IMR-90 (cell line): Measurements from ENCODE around the gene PDK3. TPM values are rescaled to one million over a fixed set of nuclear protein-coding genes. Genes with fewer than 3 reads are reported as not detected.

Experiments used
- ATAC-seq: fragments of 200-7000 bp; cut with Tn5 transposase; 2 replicates; pipeline ENCODE4 v1.9.1; 2020; ENCODE audit warnings: low read depth, mild to moderate bottlenecking, moderate library complexity
- BruUV-seq: library from RNA; stranded (reverse); fragments of 400-500 nt; replicated peaks from 2 replicates; lab custom pipeline; 2021; lab: Mats Ljungman, UMichigan
- CTCF ChIA-PET: fragments of 300-600 bp; formaldehyde crosslinking; extraction: SDS; loops from one replicate; lab custom pipeline; 2021; ENCODE audit warnings: antibody characterized with exemption; lab: Yijun Ruan, JAX
- POLR2A ChIA-PET: fragments of 300-600 bp; sonication (Branson Sonifier 250); formaldehyde crosslinking; loops from one replicate; lab custom pipeline; 2022; ENCODE audit warnings: antibody characterized with exemption; ENCODE audit not compliant: unreplicated experiment; lab: Charles Lee
- DNase-seq: peaks from one replicate; pipeline ENCODE4 v3.0.0; 2013
- H2AFZ ChIP-seq: replicated peaks from 2 replicates; pipeline ENCODE3; 2013; ENCODE audit warnings: low read length, mild to moderate bottlenecking; ENCODE audit not compliant: poor library complexity
- H2AK5ac ChIP-seq: 2 replicates; pipeline ENCODE4 v1.6.1; 2013; ENCODE audit warnings: low read depth, low read length, inconsistent platforms
- H2AK9ac ChIP-seq: replicated peaks from 2 replicates; pipeline ENCODE3; 2013; ENCODE audit warnings: mild to moderate bottlenecking, low read depth, low read length, moderate library complexity; ENCODE audit not compliant: poor library complexity
- H2BK120ac ChIP-seq: 2 replicates; pipeline ENCODE4 v1.6.1; 2013; ENCODE audit warnings: low read depth, low read length, inconsistent platforms
- H2BK15ac ChIP-seq: 3 replicates; pipeline ENCODE4 v1.6.1; 2013; ENCODE audit warnings: low read depth, low read length, inconsistent platforms
- H2BK20ac ChIP-seq: 2 replicates; pipeline ENCODE4 v1.6.1; 2013; ENCODE audit warnings: low read depth, mild to moderate bottlenecking, inconsistent platforms, low read length, moderate library complexity
- H2BK5ac ChIP-seq: 2 replicates; pipeline ENCODE4 v1.6.1; 2013; ENCODE audit warnings: mild to moderate bottlenecking, low read depth, low read length, inconsistent platforms; ENCODE audit not compliant: poor library complexity, severe bottlenecking
- H3K14ac ChIP-seq: replicated peaks from 2 replicates; pipeline ENCODE4 v1.6.1; 2013; ENCODE audit warnings: low read depth, low read length, inconsistent platforms
- H3K18ac ChIP-seq: 2 replicates; pipeline ENCODE4 v1.6.1; 2013; ENCODE audit warnings: low read depth, low read length, control low read depth
- H3K23ac ChIP-seq: 2 replicates; pipeline ENCODE4 v1.6.1; 2013; ENCODE audit warnings: low read depth, low read length, inconsistent platforms
- H3K27ac ChIP-seq: 2 replicates; pipeline ENCODE4 v1.5.1; 2013; ENCODE audit warnings: mild to moderate bottlenecking, control low read depth, low read length; ENCODE audit not compliant: insufficient read depth
- H3K27me3 ChIP-seq: 2 replicates; pipeline ENCODE4 v1.6.1; 2013; ENCODE audit warnings: low read length; ENCODE audit not compliant: control insufficient read depth, insufficient read depth
- H3K36me3 ChIP-seq: 2 replicates; pipeline ENCODE4 v1.6.1; 2013; ENCODE audit warnings: low read length, mixed read lengths; ENCODE audit not compliant: control insufficient read depth, insufficient read depth
- H3K4ac ChIP-seq: 2 replicates; pipeline ENCODE4 v1.6.1; 2013; ENCODE audit warnings: low read depth, low read length, inconsistent platforms
- H3K4me1 ChIP-seq: 2 replicates; pipeline ENCODE4 v1.6.1; 2013; ENCODE audit warnings: low read length, mixed read lengths; ENCODE audit not compliant: control insufficient read depth, insufficient read depth
- H3K4me2 ChIP-seq: 2 replicates; pipeline ENCODE4 v1.6.1; 2013; ENCODE audit warnings: low read depth, mild to moderate bottlenecking, control low read depth, low read length, moderate library complexity
- H3K4me3 ChIP-seq: 2 replicates; pipeline ENCODE4 v1.5.1; 2013; ENCODE audit warnings: low read depth, mild to moderate bottlenecking, control low read depth, low read length, moderate library complexity; ENCODE audit not compliant: insufficient read depth
- H3K56ac ChIP-seq: 2 replicates; pipeline ENCODE4 v1.6.1; 2013; ENCODE audit warnings: low read length, inconsistent platforms; ENCODE audit not compliant: insufficient read depth; ENCODE audit errors: extremely low read depth
- H3K79me1 ChIP-seq, 2 experiments: 2 replicates each; pipeline ENCODE4 v1.6.1; 2013; ENCODE audit warnings: low read length in 2 of 2, inconsistent platforms in 1 of 2, low read depth in 1 of 2
- H3K9ac ChIP-seq: 2 replicates; pipeline ENCODE4 v1.6.1; 2013; ENCODE audit warnings: low read depth, low read length, control low read depth
- H3K9me1 ChIP-seq: 2 replicates; pipeline ENCODE4 v1.6.1; 2013; ENCODE audit warnings: low read length, inconsistent platforms; ENCODE audit not compliant: insufficient read depth
- H3K9me3 ChIP-seq: 2 replicates; pipeline ENCODE4 v1.6.1; 2013; ENCODE audit warnings: low read length; ENCODE audit not compliant: control insufficient read depth, insufficient read depth
- H4K20me1 ChIP-seq: 2 replicates; pipeline ENCODE4 v1.6.1; 2013; ENCODE audit warnings: low read length, inconsistent platforms; ENCODE audit not compliant: insufficient read depth
- H4K5ac ChIP-seq: 2 replicates; pipeline ENCODE4 v1.6.1; 2013; ENCODE audit warnings: mild to moderate bottlenecking, low read depth, low read length, control low read depth
- H4K8ac ChIP-seq, 2 experiments: 2 replicates each; pipeline ENCODE4 v1.6.1; 2013; ENCODE audit warnings: low read depth in 2 of 2, low read length in 2 of 2, control low read depth in 1 of 2, inconsistent platforms in 1 of 2
- H4K91ac ChIP-seq: 2 replicates; pipeline ENCODE4 v1.6.1; 2013; ENCODE audit warnings: low read depth, low read length, inconsistent platforms; ENCODE audit not compliant: insufficient read depth
- BHLHE40 ChIP-seq: fragments of 150-350 bp; IDR thresholded peaks from 2 replicates; pipeline ENCODE4 v1.6.1; 2016; ENCODE audit warnings: mild to moderate bottlenecking, low read depth, low read length
- CEBPB ChIP-seq: IDR thresholded peaks from 2 replicates; pipeline ENCODE4 v1.6.1; 2012; ENCODE audit warnings: low read depth, low read length, improper control_type of control experiment
- CHD1 ChIP-seq: IDR thresholded peaks from 2 replicates; pipeline ENCODE4 v1.6.1; 2012; ENCODE audit warnings: low read depth, low read length, improper control_type of control experiment
- ELK1 ChIP-seq: fragments of 150-350 bp; IDR thresholded peaks from 2 replicates; pipeline ENCODE4 v1.6.1; 2016; ENCODE audit warnings: low read depth, mild to moderate bottlenecking, low read length, moderate library complexity, borderline replicate concordance
- FOS ChIP-seq: fragments of 150-350 bp; IDR thresholded peaks from 2 replicates; pipeline ENCODE4 v1.6.1; 2016; ENCODE audit warnings: low read depth, low read length
- MAFK ChIP-seq: IDR thresholded peaks from 2 replicates; pipeline ENCODE4 v1.6.1; 2012; ENCODE audit warnings: low read depth, low read length, improper control_type of control experiment
- MAZ ChIP-seq: IDR thresholded peaks from 2 replicates; pipeline ENCODE4 v1.6.1; 2012; ENCODE audit warnings: low read depth, mild to moderate bottlenecking, low read length, improper control_type of control experiment, moderate library complexity, borderline replicate concordance
- MXI1 ChIP-seq: IDR thresholded peaks from 2 replicates; pipeline ENCODE4 v1.6.1; 2012; ENCODE audit warnings: low read depth, mild to moderate bottlenecking, low read length, moderate library complexity, borderline replicate concordance
- NFE2L2 ChIP-seq: fragments of 150-350 bp; IDR thresholded peaks from 2 replicates; pipeline ENCODE4 v1.6.1; 2016; ENCODE audit warnings: low read depth, mild to moderate bottlenecking, low read length
- POLR2A ChIP-seq: IDR thresholded peaks from 2 replicates; pipeline ENCODE4 v1.6.1; 2012; ENCODE audit warnings: mild to moderate bottlenecking, low read depth, low read length
- RAD21 ChIP-seq: IDR thresholded peaks from 2 replicates; pipeline ENCODE4 v1.6.1; 2012; ENCODE audit warnings: low read length, improper control_type of control experiment
- RCOR1 ChIP-seq: IDR thresholded peaks from 2 replicates; pipeline ENCODE4 v1.6.1; 2012; ENCODE audit warnings: mild to moderate bottlenecking, low read length, improper control_type of control experiment; ENCODE audit not compliant: insufficient replicate concordance
- RFX5 ChIP-seq: IDR thresholded peaks from 2 replicates; pipeline ENCODE4 v1.8.0; 2012; ENCODE audit warnings: low read depth, mild to moderate bottlenecking, low read length, moderate library complexity
- SMC3 ChIP-seq: fragments of 150-350 bp; IDR thresholded peaks from 2 replicates; pipeline ENCODE4 v1.6.1; 2016; ENCODE audit warnings: low read depth, mild to moderate bottlenecking, antibody characterized with exemption, low read length, moderate library complexity
- USF2 ChIP-seq: fragments of 150-350 bp; IDR thresholded peaks from 2 replicates; pipeline ENCODE4 v1.6.1; 2017; ENCODE audit warnings: mild to moderate bottlenecking, antibody characterized with exemption, low read length, low read depth
- WGBS, 2 experiments: methylation state at CpG; one replicate each; pipeline versions ENCODE4 v1.1.5 to v1.1.7; 2013; ENCODE audit warnings: missing lambda C conversion rate in 2 of 2; ENCODE audit not compliant: insufficient read length in 1 of 2; ENCODE audit errors: extremely low coverage in 2 of 2; 5-methylcytosine and 5-hydroxymethylcytosine counted together
- dilution Hi-C: fragments of 300-500 bp; cut with HindIII; formaldehyde crosslinking; loops from one replicate; pipeline ENCODE4 v1.14.3; 2018; ENCODE audit warnings: low sequenced_read_pairs; ENCODE audit not compliant: unreplicated experiment
- in situ Hi-C: fragments of 300-500 bp; cut with MboI; formaldehyde crosslinking; loops from 3 replicates; pipeline ENCODE4 v1.14.3; 2019; ENCODE audit warnings: low sequenced_read_pairs, inconsistent platforms, mixed read lengths
- intact Hi-C: fragments of 100-400 bp; cut with micrococcal nuclease; formaldehyde crosslinking; loops from 2 replicates; pipeline ENCODE4 v1.10.0; 2022
- polyA plus RNA-seq, 3 experiments: library from polyadenylated mRNA; depleted of rRNA; stranded (reverse); fragments of >200 nt; gene quantifications; 2 replicates each; pipeline ENCODE4 v1.2.3, GENCODE V29; 2012; ENCODE audit warnings: low replicate concordance in 1 of 3
- total RNA-seq: library from RNA; depleted of rRNA; stranded (reverse); fragments of >200 nt; gene quantifications from 2 replicates; pipeline ENCODE4 v1.2.3, GENCODE V29; 2012
- TF ChIP-seq, protein P1 (sequence below): conservative IDR thresholded peaks from 2 replicates; pipeline ENCODE4 v1.5.1; 2012; ENCODE audit warnings: mild to moderate bottlenecking, low read depth, low read length, improper control_type of control experiment

Gene PDK3
- total and polyA plus RNA-seq, 2 of the 4 experiments (the other 2 are of a cell fraction) = 2.3 to 4.8 TPM

- WGBS, 2 experiments = no CpG with 5 or more reads among the region's 6 CpGs
- Histone ChIP-seq H3K4ac (no peak overlapping the region), H2AK5ac (no peak overlapping the region), H4K8ac (no peak overlapping the region), H4K20me1 (no peaks in the 10 kb centered on the region), H3K4me1 (no peaks in the 10 kb centered on the region), H2BK5ac (no peak overlapping the region), H3K9me3 (no peaks in the 10 kb centered on the region), H4K5ac (no peak overlapping the region), H3K9ac (no peak overlapping the region), H4K91ac (no peak overlapping the region), H3K9me1 (no peaks in the 10 kb centered on the region; the same call in 1 of the 2 replicates), H3K4me2 (no peak overlapping the region), H2BK15ac (no peak overlapping the region), H3K23ac (no peak overlapping the region), H2BK120ac (no peak overlapping the region), H3K27me3 (no peaks in the 10 kb centered on the region; the same call in 1 of the 2 replicates), H3K79me1 (no peaks in the 10 kb centered on the region; a peak in 1 of 4 replicates), H2AK9ac (no peak overlapping the region), H3K36me3 (no peaks in the 10 kb centered on the region), H2AFZ (no peak overlapping the region), H3K56ac (no peak overlapping the region), H3K27ac (no peak overlapping the region), H3K4me3 (no peak overlapping the region), H3K14ac (no peak overlapping the region), H2BK20ac (no peak overlapping the region), H3K18ac (no peak overlapping the region)
- BruUV-seq = no TSS peak
- in situ Hi-C loops (no loop called here), intact Hi-C loops (no loop called here), dilution Hi-C loops (no loop called here)
- TF ChIP-seq NFE2L2 (no peak), ELK1 (no peak), RCOR1 (no peak), MAZ (no peak), RAD21 (no peak), SMC3 (no peak), CHD1 (no peak), RFX5 (no peak), MAFK (no peak), USF2 (no peak), FOS (no peak), POLR2A (no peak), MXI1 (no peak), BHLHE40 (no peak), CEBPB (no peak)
- TF ChIP-seq, protein P1, sequence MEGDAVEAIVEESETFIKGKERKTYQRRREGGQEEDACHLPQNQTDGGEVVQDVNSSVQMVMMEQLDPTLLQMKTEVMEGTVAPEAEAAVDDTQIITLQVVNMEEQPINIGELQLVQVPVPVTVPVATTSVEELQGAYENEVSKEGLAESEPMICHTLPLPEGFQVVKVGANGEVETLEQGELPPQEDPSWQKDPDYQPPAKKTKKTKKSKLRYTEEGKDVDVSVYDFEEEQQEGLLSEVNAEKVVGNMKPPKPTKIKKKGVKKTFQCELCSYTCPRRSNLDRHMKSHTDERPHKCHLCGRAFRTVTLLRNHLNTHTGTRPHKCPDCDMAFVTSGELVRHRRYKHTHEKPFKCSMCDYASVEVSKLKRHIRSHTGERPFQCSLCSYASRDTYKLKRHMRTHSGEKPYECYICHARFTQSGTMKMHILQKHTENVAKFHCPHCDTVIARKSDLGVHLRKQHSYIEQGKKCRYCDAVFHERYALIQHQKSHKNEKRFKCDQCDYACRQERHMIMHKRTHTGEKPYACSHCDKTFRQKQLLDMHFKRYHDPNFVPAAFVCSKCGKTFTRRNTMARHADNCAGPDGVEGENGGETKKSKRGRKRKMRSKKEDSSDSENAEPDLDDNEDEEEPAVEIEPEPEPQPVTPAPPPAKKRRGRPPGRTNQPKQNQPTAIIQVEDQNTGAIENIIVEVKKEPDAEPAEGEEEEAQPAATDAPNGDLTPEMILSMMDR = no peak
- ATAC-seq (no peak), DNase-seq (no peak)
- ChIA-PET CTCF (no interaction called here), POLR2A (no interaction called here)
Observed at GRCh38 chrX:24495700-24496099, 30.6 kb downstream of the PDK3 start.
